OCI-LY7 (cell line): ENCODE data around the gene KRT75. TPM values are rescaled to one million over a fixed set of nuclear protein-coding genes. Genes with fewer than 3 reads are reported as not detected.

ENCODE experiments used
- BruUV-seq: library from RNA; stranded (reverse); fragments of 400-500 nt; replicated peaks from 2 replicates; lab custom pipeline; 2021; lab: Mats Ljungman, UMichigan
- CTCF ChIA-PET: fragments of 300-600 bp; sonication (Branson Sonifier 250); formaldehyde crosslinking; loops from one replicate; lab custom pipeline; 2022; ENCODE audit warnings: antibody characterized with exemption; ENCODE audit not compliant: unreplicated experiment; lab: Charles Lee
- POLR2A ChIA-PET: fragments of 300-600 bp; sonication (Branson Sonifier 250); formaldehyde crosslinking; loops from one replicate; lab custom pipeline; 2022; ENCODE audit warnings: antibody characterized with exemption; lab: Charles Lee
- DNase-seq: peaks from one replicate; pipeline ENCODE4 v3.0.0-alpha.2; 2015; ENCODE audit warnings: low spot score
- H2AFZ ChIP-seq: fragments of 200-600 bp; sonication (generic), shearing (Covaris generic); 2 replicates; pipeline ENCODE4 v1.6.1; 2014; ENCODE audit warnings: mild to moderate bottlenecking, antibody characterized with exemption, low read length, moderate library complexity
- H3K27ac ChIP-seq: fragments of 200-600 bp; sonication (generic); 2 replicates; pipeline ENCODE4 v1.5.1; 2014; ENCODE audit warnings: mixed run types, low read depth, mild to moderate bottlenecking, moderate library complexity, low read length, inconsistent platforms; ENCODE audit not compliant: poor library complexity, severe bottlenecking
- H3K36me3 ChIP-seq: fragments of 200-600 bp; sonication (generic); 2 replicates; pipeline ENCODE4 v1.6.1; 2014; ENCODE audit warnings: mild to moderate bottlenecking, antibody characterized with exemption, low read length, moderate library complexity, mixed read lengths; ENCODE audit not compliant: insufficient read depth
- H3K4me1 ChIP-seq: fragments of 200-600 bp; sonication (generic); 2 replicates; pipeline ENCODE4 v1.5.1; 2014; ENCODE audit warnings: mild to moderate bottlenecking, low read length; ENCODE audit not compliant: insufficient read depth, poor library complexity, severe bottlenecking
- H3K4me2 ChIP-seq: fragments of 200-600 bp; sonication (generic); 2 replicates; pipeline ENCODE4 v1.6.1; 2014; ENCODE audit warnings: mild to moderate bottlenecking, low read length
- H3K4me3 ChIP-seq: fragments of 200-600 bp; sonication (generic); 2 replicates; pipeline ENCODE4 v1.5.1; 2014; ENCODE audit warnings: mild to moderate bottlenecking, low read depth, low read length; ENCODE audit not compliant: poor library complexity, severe bottlenecking
- H3K79me2 ChIP-seq: fragments of 200-600 bp; sonication (generic); 2 replicates; pipeline ENCODE4 v1.6.1; 2016; ENCODE audit warnings: low read depth, mild to moderate bottlenecking, low read length, moderate library complexity, mixed read lengths; ENCODE audit not compliant: insufficient read depth
- H3K9me2 ChIP-seq: fragments of 200-600 bp; sonication (generic); 2 replicates; pipeline ENCODE4 v1.6.1; 2016; ENCODE audit warnings: mild to moderate bottlenecking, low read length, mixed read lengths; ENCODE audit not compliant: insufficient read depth
- H3K9me3 ChIP-seq: fragments of 200-600 bp; sonication (generic); 2 replicates; pipeline ENCODE4 v1.6.1; 2014; ENCODE audit warnings: mild to moderate bottlenecking, mixed run types, low read length, mixed read lengths
- H4K20me1 ChIP-seq: fragments of 200-600 bp; sonication (generic); 2 replicates; pipeline ENCODE4 v1.6.1; 2014; ENCODE audit warnings: mild to moderate bottlenecking, antibody characterized with exemption, low read length, moderate library complexity, mixed read lengths; ENCODE audit not compliant: insufficient read depth
- EZH2phosphoT487 ChIP-seq: fragments of 200-600 bp; sonication (generic); IDR thresholded peaks from 2 replicates; pipeline ENCODE4 v1.6.1; 2018; ENCODE audit warnings: low read depth, borderline replicate concordance, mild to moderate bottlenecking, mixed run types, antibody characterized with exemption, low read length, moderate library complexity, mixed read lengths
- intact Hi-C: fragments of 100-400 bp; cut with micrococcal nuclease; formaldehyde crosslinking; loops from one replicate; pipeline ENCODE4 v1.10.0; 2022; ENCODE audit not compliant: unreplicated experiment
- total RNA-seq, 2 experiments: library from RNA; depleted of rRNA in 1 of 2; stranded (reverse); fragments of >200 nt in 1 of 2; shearing (Covaris generic) in 1 of 2; gene quantifications; 2 replicates each; pipeline ENCODE4 v1.2.3, GENCODE V29; 2014 to 2022
- TF ChIP-seq, protein P1 (sequence below): fragments of 200-600 bp; sonication (generic); conservative IDR thresholded peaks from 2 replicates; pipeline ENCODE4 v1.5.1; 2014; ENCODE audit warnings: mild to moderate bottlenecking, antibody characterized with exemption, low read length, moderate library complexity, mixed read lengths

The KRT75 gene
- total RNA-seq, 2 experiments from 2014 or later: not detected

DNA sequence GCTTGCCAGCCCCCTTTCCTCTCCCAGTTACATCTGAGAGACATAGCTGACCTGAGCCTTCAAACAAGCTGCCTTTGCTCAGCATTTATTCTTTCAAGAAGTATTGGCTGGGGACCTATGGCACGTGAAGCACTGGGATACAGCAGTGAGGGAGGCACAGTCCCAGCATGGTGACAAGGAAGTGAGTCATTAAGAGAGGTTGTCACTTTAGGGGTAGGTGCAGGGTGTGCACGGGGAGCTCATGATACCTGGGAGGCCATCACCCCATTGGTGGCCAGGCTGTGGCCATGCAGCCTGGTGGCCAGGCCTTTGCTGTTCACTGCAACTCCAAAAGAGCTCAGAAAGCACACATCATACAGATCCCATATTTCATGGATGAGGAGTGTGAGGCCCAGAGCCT lies 5.7 kb upstream of the KRT75 start:
- TF ChIP-seq, protein P1, sequence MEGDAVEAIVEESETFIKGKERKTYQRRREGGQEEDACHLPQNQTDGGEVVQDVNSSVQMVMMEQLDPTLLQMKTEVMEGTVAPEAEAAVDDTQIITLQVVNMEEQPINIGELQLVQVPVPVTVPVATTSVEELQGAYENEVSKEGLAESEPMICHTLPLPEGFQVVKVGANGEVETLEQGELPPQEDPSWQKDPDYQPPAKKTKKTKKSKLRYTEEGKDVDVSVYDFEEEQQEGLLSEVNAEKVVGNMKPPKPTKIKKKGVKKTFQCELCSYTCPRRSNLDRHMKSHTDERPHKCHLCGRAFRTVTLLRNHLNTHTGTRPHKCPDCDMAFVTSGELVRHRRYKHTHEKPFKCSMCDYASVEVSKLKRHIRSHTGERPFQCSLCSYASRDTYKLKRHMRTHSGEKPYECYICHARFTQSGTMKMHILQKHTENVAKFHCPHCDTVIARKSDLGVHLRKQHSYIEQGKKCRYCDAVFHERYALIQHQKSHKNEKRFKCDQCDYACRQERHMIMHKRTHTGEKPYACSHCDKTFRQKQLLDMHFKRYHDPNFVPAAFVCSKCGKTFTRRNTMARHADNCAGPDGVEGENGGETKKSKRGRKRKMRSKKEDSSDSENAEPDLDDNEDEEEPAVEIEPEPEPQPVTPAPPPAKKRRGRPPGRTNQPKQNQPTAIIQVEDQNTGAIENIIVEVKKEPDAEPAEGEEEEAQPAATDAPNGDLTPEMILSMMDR: no peak
- TF ChIP-seq EZH2phosphoT487: no peak
- no TSS peak for BruUV-seq
- no peaks in the 10 kb centered on the region for H3K9me2 ChIP-seq
- no peak overlapping the region for H3K27ac ChIP-seq
- ChIA-PET POLR2A (no interaction called here), CTCF (no interaction called here)
- H4K20me1 ChIP-seq: no peaks in the 10 kb centered on the region
- H2AFZ ChIP-seq: no peak overlapping the region
- no peaks in the 10 kb centered on the region for H3K9me3 ChIP-seq
- DNase-seq: no peak
- H3K4me3 ChIP-seq: no peak overlapping the region
- H3K4me2 ChIP-seq: no peak overlapping the region
- H3K36me3 ChIP-seq: no peaks in the 10 kb centered on the region
- no peaks in the 10 kb centered on the region for H3K4me1 ChIP-seq
- intact Hi-C loops: no loop called here
- H3K79me2 ChIP-seq: no peaks in the 10 kb centered on the region

DNA sequence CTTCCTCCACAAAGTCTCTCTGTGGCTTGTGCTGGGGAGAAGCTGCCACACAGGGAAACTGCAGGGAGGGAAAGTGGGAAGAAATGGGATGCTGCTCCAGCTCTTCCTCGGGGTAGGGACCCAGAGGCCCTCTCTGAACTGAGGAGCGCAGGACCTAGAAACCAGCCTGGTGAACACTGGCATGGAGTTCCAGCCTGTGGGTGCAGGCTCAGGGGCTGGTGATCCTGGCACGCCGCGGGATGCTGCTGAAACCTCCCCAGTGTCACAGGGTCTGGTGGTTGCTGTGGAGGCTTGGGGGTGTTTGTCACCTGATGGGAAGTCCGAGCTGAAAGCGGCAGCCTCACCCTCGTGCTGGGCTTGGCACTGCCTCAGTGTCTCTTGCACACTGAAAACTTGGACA lies 5.2 kb upstream of the KRT75 start:
- no peak overlapping the region for H3K4me3 ChIP-seq
- intact Hi-C loops: no loop called here
- H3K4me1 ChIP-seq: no peaks in the 10 kb centered on the region
- no TSS peak for BruUV-seq
- TF ChIP-seq, protein P1: no peak
- no peak for TF ChIP-seq EZH2phosphoT487
- H4K20me1 ChIP-seq: no peaks in the 10 kb centered on the region
- no peaks in the 10 kb centered on the region for H3K9me3 ChIP-seq
- no peaks in the 10 kb centered on the region for H3K36me3 ChIP-seq
- H3K79me2 ChIP-seq: no peaks in the 10 kb centered on the region
- POLR2A ChIA-PET: no interaction called here
- H3K27ac ChIP-seq: no peak overlapping the region
- DNase-seq: no peak
- no peaks in the 10 kb centered on the region for H3K9me2 ChIP-seq
- no peak overlapping the region for H2AFZ ChIP-seq
- no peak overlapping the region for H3K4me2 ChIP-seq
- CTCF ChIA-PET: no interaction called here

DNA sequence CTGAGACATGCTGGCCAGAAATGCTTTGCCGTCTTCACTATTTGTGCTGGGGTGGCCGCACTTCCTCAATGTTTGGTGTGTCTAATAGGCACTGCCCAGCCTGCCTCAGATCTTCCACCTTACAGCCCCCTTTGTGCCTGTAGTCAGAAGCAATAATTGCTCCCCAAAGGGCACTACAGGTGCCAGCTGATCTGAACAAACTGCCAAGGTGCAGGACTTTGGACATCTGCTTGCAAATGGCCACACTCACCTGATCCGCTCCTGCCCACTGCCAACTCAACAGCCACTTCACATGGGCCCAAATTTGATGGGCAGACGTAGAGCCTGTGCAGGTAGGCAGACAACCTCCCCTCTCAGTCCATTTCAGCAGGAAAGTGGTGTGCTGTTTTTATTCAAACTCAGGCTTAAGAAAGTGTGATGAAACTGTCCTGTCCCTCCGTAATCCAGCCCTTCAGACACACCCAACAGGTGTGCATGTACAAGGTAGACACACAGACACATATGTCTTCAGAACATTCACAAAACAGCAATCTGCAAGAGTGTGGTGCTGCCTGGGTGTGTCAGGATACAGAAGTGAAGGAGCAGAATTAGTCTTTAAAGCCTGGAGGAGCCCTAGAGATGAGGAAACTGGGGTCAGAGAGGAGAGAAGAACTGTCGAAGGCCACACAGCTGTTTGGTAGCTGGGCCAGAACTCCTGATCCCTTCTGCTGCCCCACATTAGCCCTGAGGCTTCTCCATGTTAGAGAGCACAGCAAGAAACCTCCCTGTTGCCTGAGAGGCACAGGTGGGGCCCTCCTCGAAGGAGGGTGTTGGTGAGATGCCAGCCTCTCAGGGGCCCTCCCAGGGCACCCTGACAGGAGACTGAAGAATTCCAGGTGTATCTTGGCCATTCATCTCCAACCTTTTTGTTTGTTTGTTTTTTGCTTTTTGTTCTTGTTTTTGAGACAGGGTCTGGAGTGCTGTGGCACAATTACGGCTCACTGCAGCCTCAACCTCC lies 4.4 kb upstream of the KRT75 start:
- no TSS peak for BruUV-seq
- H3K36me3 ChIP-seq: no peaks in the 10 kb centered on the region
- no peak overlapping the region for H3K4me2 ChIP-seq
- DNase-seq: no peak
- no peaks in the 10 kb centered on the region for H3K79me2 ChIP-seq
- TF ChIP-seq, protein P1: no peak
- TF ChIP-seq EZH2phosphoT487: no peak
- no peak overlapping the region for H3K4me3 ChIP-seq
- H2AFZ ChIP-seq: no peak overlapping the region
- intact Hi-C loops: no loop called here
- no peak overlapping the region for H3K27ac ChIP-seq
- no peaks in the 10 kb centered on the region for H3K4me1 ChIP-seq
- ChIA-PET POLR2A (no interaction called here), CTCF (no interaction called here)
- no peaks in the 10 kb centered on the region for H3K9me2 ChIP-seq
- no peaks in the 10 kb centered on the region for H4K20me1 ChIP-seq
- no peaks in the 10 kb centered on the region for H3K9me3 ChIP-seq
